Measurements from ENCODE around the gene GGNBP2. TPM values are rescaled to one million over a fixed set of nuclear protein-coding genes. Genes with fewer than 3 reads are reported as not detected.

Gene GGNBP2
- total RNA-seq, 3 donors from 2014 or later, result 60.6 to 85.5 (median 84.0) TPM

DNA sequence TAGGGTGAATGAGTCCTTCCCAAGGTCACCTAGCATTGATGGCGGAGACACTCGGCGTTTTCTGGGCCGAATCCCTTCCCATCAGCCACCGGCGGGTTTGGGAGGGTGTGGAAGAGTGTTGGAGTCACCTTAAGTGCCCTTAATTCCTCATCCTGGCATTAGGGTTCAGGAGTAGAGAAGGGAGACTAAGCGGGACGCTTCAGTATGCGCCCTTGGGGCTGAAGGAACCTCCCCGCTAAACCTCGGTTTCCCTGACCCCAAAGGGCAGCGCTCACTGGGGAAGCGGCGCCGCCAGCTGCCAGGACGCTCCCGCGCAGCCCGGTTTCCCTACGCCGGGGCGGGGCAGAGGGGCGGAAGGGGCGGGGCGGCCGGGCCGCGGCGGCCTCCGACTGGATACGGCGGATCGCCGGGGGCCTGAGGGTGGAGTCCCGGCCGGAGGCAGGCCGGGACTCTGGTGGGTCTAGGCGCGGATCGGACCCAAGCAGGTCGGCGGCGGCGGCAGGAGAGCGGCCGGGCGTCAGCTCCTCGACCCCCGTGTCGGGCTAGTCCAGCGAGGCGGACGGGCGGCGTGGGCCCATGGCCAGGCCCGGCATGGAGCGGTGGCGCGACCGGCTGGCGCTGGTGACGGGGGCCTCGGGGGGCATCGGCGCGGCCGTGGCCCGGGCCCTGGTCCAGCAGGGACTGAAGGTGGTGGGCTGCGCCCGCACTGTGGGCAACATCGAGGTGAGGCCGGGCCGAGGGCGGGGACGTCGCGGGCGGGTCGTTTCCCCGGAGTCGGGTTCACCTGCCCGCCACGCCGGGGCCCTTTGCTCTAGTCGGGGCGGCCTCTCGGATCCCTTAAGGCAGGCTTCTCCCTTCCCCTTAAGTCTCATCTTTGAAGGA, 47.0 kb downstream of the GGNBP2 start, which contains the start of gene DHRS11:
TSS of gene DHRS11 (plus strand) at position 446 of the 882 bp plus-strand sequence. CDS start at position 577, 131 bp downstream.
- Histone ChIP-seq H3K27me3 (no peaks in the 10 kb centered on the region), H3K4me1 (peaks cover 3 to 6% of the 10 kb centered on the region in 2 donors), H3K36me3 (peaks cover 5% of the 10 kb centered on the region), H3K9me3 (no peaks in the 10 kb centered on the region), H3K4me3 (peak within 1 kb of the TSS; percentile 76 to 97 (median 93)), H3K27ac (peak within 1 kb of the TSS; percentile 74 to 78)
- intact Hi-C loops (cut with DNase I; ENCODE audit: low total_unique reads), result no loop called here
- TF ChIP-seq, protein P1, sequence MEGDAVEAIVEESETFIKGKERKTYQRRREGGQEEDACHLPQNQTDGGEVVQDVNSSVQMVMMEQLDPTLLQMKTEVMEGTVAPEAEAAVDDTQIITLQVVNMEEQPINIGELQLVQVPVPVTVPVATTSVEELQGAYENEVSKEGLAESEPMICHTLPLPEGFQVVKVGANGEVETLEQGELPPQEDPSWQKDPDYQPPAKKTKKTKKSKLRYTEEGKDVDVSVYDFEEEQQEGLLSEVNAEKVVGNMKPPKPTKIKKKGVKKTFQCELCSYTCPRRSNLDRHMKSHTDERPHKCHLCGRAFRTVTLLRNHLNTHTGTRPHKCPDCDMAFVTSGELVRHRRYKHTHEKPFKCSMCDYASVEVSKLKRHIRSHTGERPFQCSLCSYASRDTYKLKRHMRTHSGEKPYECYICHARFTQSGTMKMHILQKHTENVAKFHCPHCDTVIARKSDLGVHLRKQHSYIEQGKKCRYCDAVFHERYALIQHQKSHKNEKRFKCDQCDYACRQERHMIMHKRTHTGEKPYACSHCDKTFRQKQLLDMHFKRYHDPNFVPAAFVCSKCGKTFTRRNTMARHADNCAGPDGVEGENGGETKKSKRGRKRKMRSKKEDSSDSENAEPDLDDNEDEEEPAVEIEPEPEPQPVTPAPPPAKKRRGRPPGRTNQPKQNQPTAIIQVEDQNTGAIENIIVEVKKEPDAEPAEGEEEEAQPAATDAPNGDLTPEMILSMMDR (IDR thresholded peaks at IDR 0.05), result no peak
- TF ChIP-seq POLR2A (IDR thresholded peaks at IDR 0.05) (no peak), POLR2AphosphoS5 (IDR thresholded peaks at IDR 0.05) (no peak)
- DNase-seq (ENCODE audit: low spot score in 2 of 2), result peak; percentile 66 to 70

DNA sequence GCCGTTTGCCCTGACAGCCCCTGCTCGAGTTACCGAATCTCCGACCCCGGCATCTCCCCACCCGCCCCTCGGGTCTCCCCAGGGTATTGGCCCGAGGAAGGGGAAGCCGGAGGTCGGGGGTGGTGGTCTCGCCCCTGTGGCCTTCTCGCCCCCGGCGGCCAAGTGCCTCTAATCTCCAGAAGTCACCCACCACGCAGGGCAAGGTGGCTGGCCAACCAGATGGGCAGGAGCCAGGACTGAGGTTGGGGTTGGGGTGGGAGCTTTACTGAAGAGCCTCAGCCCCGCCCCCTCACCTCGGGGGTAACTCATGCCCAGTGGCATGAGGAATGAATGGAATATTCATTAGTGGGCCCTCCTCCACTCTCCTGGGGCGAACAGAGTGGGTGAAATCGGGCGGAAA, 47.6 kb downstream of the GGNBP2 start:
- no peaks in the 10 kb centered on the region for H3K27me3 ChIP-seq
- H3K36me3 ChIP-seq, result no peaks in the 10 kb centered on the region
- H3K4me1 ChIP-seq, result peaks cover 3 to 6% of the 10 kb centered on the region in 2 donors
- DNase-seq (ENCODE audit: low spot score in 2 of 2), result no peak
- intact Hi-C loops (cut with DNase I; ENCODE audit: low total_unique reads), result no loop called here
- H3K27ac ChIP-seq, result peak overlapping the region in 1 of 2 donors; percentile 78
- peak overlapping the region; percentile 76 to 97 (median 93) for H3K4me3 ChIP-seq
- TF ChIP-seq POLR2A (IDR thresholded peaks at IDR 0.05) (no peak), POLR2AphosphoS5 (IDR thresholded peaks at IDR 0.05) (no peak)
- TF ChIP-seq, protein P1 (IDR thresholded peaks at IDR 0.05), result no peak
- H3K9me3 ChIP-seq, result no peaks in the 10 kb centered on the region

DNA sequence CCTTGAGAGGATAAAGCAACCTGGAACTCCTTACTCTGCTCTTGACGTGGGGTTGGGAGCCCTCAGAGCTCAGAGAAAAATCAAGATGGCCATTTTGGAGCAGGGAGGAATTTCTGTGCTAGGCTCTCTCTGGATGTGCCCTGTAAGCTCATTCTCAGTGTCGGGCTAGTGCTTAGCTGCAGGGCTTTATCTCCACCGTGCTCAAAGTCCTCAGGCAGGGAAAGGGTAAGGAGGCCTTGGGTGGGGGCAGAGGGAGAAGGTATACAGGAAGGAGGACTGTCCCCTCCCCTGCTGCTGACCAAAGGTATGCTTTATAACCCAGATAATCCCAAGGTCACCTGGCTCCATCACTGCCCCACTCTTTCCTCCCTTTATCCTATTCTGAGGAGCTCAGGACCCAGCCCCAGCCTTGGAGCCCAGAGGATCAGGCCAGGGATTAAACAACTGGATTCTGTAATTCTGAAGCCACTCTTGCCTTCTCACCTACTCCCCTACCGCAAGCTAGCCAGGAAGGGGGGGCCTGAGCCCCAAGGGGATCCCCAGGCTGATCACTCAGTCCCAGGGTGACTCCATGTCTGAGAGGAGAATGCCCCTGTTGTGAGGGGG, 48.1 kb downstream of the GGNBP2 start:
- no peak overlapping the region for H3K27ac ChIP-seq
- peaks cover 3 to 6% of the 10 kb centered on the region in 2 donors for H3K4me1 ChIP-seq
- intact Hi-C loops (cut with DNase I; ENCODE audit: low total_unique reads), result no loop called here
- TF ChIP-seq, protein P1 (IDR thresholded peaks at IDR 0.05), result no peak
- TF ChIP-seq POLR2AphosphoS5 (IDR thresholded peaks at IDR 0.05) (no peak), POLR2A (IDR thresholded peaks at IDR 0.05) (no peak)
- no peaks in the 10 kb centered on the region for H3K36me3 ChIP-seq
- no peak for DNase-seq (ENCODE audit: low spot score in 2 of 2)
- H3K4me3 ChIP-seq, result peak overlapping the region; percentile 76 to 97 (median 93)
- no peaks in the 10 kb centered on the region for H3K27me3 ChIP-seq
- H3K9me3 ChIP-seq, result no peaks in the 10 kb centered on the region

DNA sequence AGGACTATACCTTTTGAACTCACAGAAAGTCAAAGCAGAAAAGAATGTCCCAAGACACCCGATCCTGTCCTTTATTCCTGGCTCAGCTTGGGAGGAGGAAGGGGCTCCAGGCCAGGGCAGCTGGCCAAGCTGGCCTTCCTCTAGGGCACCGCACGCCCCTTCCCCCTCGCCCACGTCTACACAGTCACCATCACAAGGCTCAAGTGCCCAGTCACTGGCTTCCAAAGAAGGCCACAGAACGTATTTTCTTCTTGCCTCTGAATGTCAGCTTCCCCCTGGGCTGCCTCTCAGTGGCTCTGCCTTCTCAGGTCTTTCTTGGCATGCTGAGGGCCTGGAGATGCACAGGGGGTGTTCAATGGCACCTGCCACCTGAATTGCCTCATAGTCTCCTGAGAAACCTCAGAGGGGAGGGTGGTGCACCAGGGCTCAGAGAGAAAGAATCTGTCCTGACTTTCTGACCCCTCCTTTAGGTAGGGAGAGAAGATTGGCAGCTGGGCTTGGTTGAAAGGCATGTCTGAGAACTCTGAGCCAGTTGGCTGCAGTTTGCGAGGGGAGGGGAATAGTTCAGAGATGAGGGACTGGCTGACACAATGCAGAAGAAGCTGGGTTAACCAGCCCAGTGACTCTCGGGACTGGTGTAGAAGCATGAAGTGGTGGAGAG, 49.1 kb downstream of the GGNBP2 start:
- Histone ChIP-seq H3K4me1 (peaks cover 3 to 6% of the 10 kb centered on the region in 2 donors), H3K4me3 (no peak overlapping the region), H3K27ac (no peak overlapping the region), H3K36me3 (no peaks in the 10 kb centered on the region), H3K9me3 (no peaks in the 10 kb centered on the region), H3K27me3 (no peaks in the 10 kb centered on the region)
- intact Hi-C loops (cut with DNase I; ENCODE audit: low total_unique reads), result no loop called here
- DNase-seq (ENCODE audit: low spot score in 2 of 2), result peak in 1 of 2 donors; percentile 25
- TF ChIP-seq, protein P1 (IDR thresholded peaks at IDR 0.05), result no peak
- no peak for TF ChIP-seq POLR2A (IDR thresholded peaks at IDR 0.05)
